HepG2 (cell line): ENCODE results near the gene SYNJ2. TPM values are rescaled to one million over a fixed set of nuclear protein-coding genes. Genes with fewer than 3 reads are reported as not detected.

Experiments
- CREB1 ChIP-seq, 2 experiments: fragments of 450-650 bp in 1 of 2; IDR thresholded peaks; 2 replicates each; pipeline ENCODE4 v1.6.1; 2016 to 2017; ENCODE audit warnings: control low read depth in 1 of 2, mild to moderate bottlenecking in 1 of 2, missing compliant biosample characterization in 1 of 2, missing genetic modification characterization in 1 of 2
- CREM ChIP-seq, 2 experiments: sonication (generic) in 1 of 2; formaldehyde crosslinking in 1 of 2; IDR thresholded peaks; 2 replicates each; pipeline versions ENCODE4 v1.4.0 to v1.6.1; 2016 to 2020; ENCODE audit warnings: antibody characterized with exemption in 1 of 2, mild to moderate bottlenecking in 1 of 2, missing genetic modification reagents in 1 of 2
- DMTF1 ChIP-seq: sonication (generic); formaldehyde crosslinking; IDR thresholded peaks from 2 replicates; pipeline ENCODE4 v1.4.0; 2020; ENCODE audit warnings: mild to moderate bottlenecking, missing genetic modification reagents
- GATAD1 ChIP-seq: IDR thresholded peaks from 2 replicates; pipeline ENCODE4 v1.6.1; 2016; ENCODE audit warnings: missing genetic modification reagents, missing compliant biosample characterization
- GPBP1L1 ChIP-seq: sonication (generic); formaldehyde crosslinking; IDR thresholded peaks from 2 replicates; pipeline ENCODE4 v1.5.0; 2020; ENCODE audit warnings: mild to moderate bottlenecking, missing genetic modification reagents
- HOXA5 ChIP-seq: sonication (generic); formaldehyde crosslinking; IDR thresholded peaks from 2 replicates; pipeline ENCODE4 v1.4.0; 2020; ENCODE audit warnings: missing genetic modification reagents
- NFRKB ChIP-seq: fragments of 450-650 bp; IDR thresholded peaks from 2 replicates; pipeline ENCODE4 v1.6.1; 2017
- SETDB1 ChIP-seq: sonication (generic); formaldehyde crosslinking; IDR thresholded peaks from 2 replicates; pipeline ENCODE4 v1.5.1; 2020; ENCODE audit warnings: missing genetic modification reagents, mild to moderate bottlenecking, borderline replicate concordance
- SOX6 ChIP-seq, 2 experiments: fragments of 450-650 bp in 1 of 2; sonication (generic) in 1 of 2; formaldehyde crosslinking in 1 of 2; IDR thresholded peaks; 2 replicates each; pipeline versions ENCODE4 v1.4.0 to v1.6.1; 2017 to 2020; ENCODE audit warnings: antibody characterized with exemption in 1 of 2, mild to moderate bottlenecking in 1 of 2, missing genetic modification reagents in 1 of 2
- SRSF1 ChIP-seq: fragments of 200-400 bp; formaldehyde crosslinking; optimal IDR thresholded peaks from 2 replicates; pipeline ENCODE3; 2017; ENCODE audit warnings: mild to moderate bottlenecking, low read depth, low read length, moderate library complexity
- TBX3 ChIP-seq: fragments of 450-650 bp; IDR thresholded peaks from 2 replicates; pipeline ENCODE4 v1.6.1; 2017; ENCODE audit warnings: antibody characterized with exemption, mild to moderate bottlenecking, inconsistent platforms, borderline replicate concordance
- ZBTB7B ChIP-seq: sonication (generic); formaldehyde crosslinking; IDR thresholded peaks from 2 replicates; pipeline ENCODE4 v1.4.0; 2020; ENCODE audit warnings: missing genetic modification reagents
- ZKSCAN1 ChIP-seq: fragments of 150-350 bp; IDR thresholded peaks from 2 replicates; pipeline ENCODE4 v1.6.1; 2014; ENCODE audit warnings: low read length
- ZNF274 ChIP-seq: sonication (generic); formaldehyde crosslinking; IDR thresholded peaks from 2 replicates; pipeline ENCODE4 v1.5.1; 2020; ENCODE audit warnings: mild to moderate bottlenecking, missing genetic modification reagents
- ZNF441 ChIP-seq: sonication (generic); formaldehyde crosslinking; IDR thresholded peaks from 2 replicates; pipeline ENCODE4 v1.7.0; 2021; ENCODE audit warnings: missing genetic modification reagents, borderline replicate concordance
- ZNF451 ChIP-seq: sonication (generic); formaldehyde crosslinking; IDR thresholded peaks from 2 replicates; pipeline ENCODE4 v1.5.0; 2020; ENCODE audit warnings: mild to moderate bottlenecking, missing genetic modification reagents
- ZNF496 ChIP-seq: sonication (generic); formaldehyde crosslinking; IDR thresholded peaks from 2 replicates; pipeline ENCODE4 v1.8.1; 2023; ENCODE audit warnings: mild to moderate bottlenecking, moderate library complexity, missing genetic modification reagents; ENCODE audit not compliant: insufficient replicate concordance
- ZNF792 ChIP-seq: IDR thresholded peaks from 2 replicates; pipeline ENCODE4 v1.6.1; 2016
- ZUFSP ChIP-seq: sonication (generic); formaldehyde crosslinking; IDR thresholded peaks from 2 replicates; pipeline ENCODE4 v1.9.0; 2021; ENCODE audit warnings: missing genetic modification reagents, mild to moderate bottlenecking, borderline replicate concordance
- polyA plus RNA-seq, 8 experiments: library from polyadenylated mRNA; depleted of rRNA in 3 of 8; stranded (reverse) in 7 of 8; unstranded in 1 of 8; fragments of >200 nt; fragmentation: Illumina TruSeq in 4 of 8; extraction: Trizol in 4 of 8; gene quantifications; 2 replicates each; pipeline versions ENCODE4 v1.2.1 to v1.2.3, GENCODE V29; 2011 to 2016; ENCODE audit warnings: low read depth in 4 of 8, missing spikeins in 1 of 8, mixed read lengths in 1 of 8; ENCODE audit not compliant: insufficient read depth in 1 of 8
- total RNA-seq, 5 experiments: library from RNA; depleted of rRNA; stranded (reverse); fragments of >200 nt; fragmentation: Illumina TruSeq; extraction: Trizol; gene quantifications; 2 replicates each; pipeline ENCODE4 v1.2.3, GENCODE V29; 2016; ENCODE audit warnings: low read depth in 1 of 5
- TF ChIP-seq, protein P1 (sequence below): sonication (generic); formaldehyde crosslinking; IDR thresholded peaks from 2 replicates; pipeline ENCODE4 v1.8.1; 2022; ENCODE audit warnings: low read depth, mild to moderate bottlenecking, missing genetic modification reagents

SYNJ2 gene
- total and polyA plus RNA-seq, 2 of the 13 experiments (the other 11 are each of a cell fraction or from before 2014, with no cell fraction given), result 39.1 to 57.6 TPM

- TF ChIP-seq TBX3 (peak; percentile 82; the same call in 1 of the 2 replicates), CREM (IDR thresholded peaks at IDR 0.05) (peak; percentile 78; the same call in 1 of the 2 replicates), CREM (CRISPR knock-in tag; IDR thresholded peaks at IDR 0.05) (no peak), ZNF441 (CRISPR knock-in tag) (peak; percentile 44; the same call in 1 of the 2 replicates), GPBP1L1 (no peak), ZNF451 (CRISPR knock-in tag) (no peak), ZNF274 (no peak; the same call in 1 of the 2 replicates), ZUFSP (CRISPR knock-in tag) (no peak), ZBTB7B (CRISPR knock-in tag) (peak; percentile 92), SETDB1 (CRISPR knock-in tag) (no peak), ZNF792 (CRISPR knock-in tag) (peak; percentile 82), CREB1 (IDR thresholded peaks at IDR 0.05) (peak; percentile 66; the same call in 1 of the 2 replicates), CREB1 (CRISPR knock-in tag; IDR thresholded peaks at IDR 0.05) (peak; percentile 49), NFRKB (no peak), SOX6 (IDR thresholded peaks at IDR 0.05) (no peak), SOX6 (CRISPR knock-in tag; IDR thresholded peaks at IDR 0.05) (peak; percentile 93), HOXA5 (CRISPR knock-in tag) (peak; percentile 57; the same call in 1 of the 2 replicates), GATAD1 (CRISPR knock-in tag) (no peak; the same call in 1 of the 2 replicates), SRSF1 (no peak), DMTF1 (CRISPR knock-in tag) (no peak), ZNF496 (no peak), ZKSCAN1 (peak; percentile 10; the same call in 1 of the 2 replicates)
- TF ChIP-seq, protein P1, sequence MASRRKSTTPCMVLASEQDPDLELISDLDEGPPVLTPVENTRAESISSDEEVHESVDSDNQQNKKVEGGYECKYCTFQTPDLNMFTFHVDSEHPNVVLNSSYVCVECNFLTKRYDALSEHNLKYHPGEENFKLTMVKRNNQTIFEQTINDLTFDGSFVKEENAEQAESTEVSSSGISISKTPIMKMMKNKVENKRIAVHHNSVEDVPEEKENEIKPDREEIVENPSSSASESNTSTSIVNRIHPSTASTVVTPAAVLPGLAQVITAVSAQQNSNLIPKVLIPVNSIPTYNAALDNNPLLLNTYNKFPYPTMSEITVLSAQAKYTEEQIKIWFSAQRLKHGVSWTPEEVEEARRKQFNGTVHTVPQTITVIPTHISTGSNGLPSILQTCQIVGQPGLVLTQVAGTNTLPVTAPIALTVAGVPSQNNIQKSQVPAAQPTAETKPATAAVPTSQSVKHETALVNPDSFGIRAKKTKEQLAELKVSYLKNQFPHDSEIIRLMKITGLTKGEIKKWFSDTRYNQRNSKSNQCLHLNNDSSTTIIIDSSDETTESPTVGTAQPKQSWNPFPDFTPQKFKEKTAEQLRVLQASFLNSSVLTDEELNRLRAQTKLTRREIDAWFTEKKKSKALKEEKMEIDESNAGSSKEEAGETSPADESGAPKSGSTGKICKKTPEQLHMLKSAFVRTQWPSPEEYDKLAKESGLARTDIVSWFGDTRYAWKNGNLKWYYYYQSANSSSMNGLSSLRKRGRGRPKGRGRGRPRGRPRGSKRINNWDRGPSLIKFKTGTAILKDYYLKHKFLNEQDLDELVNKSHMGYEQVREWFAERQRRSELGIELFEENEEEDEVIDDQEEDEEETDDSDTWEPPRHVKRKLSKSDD, result no peak
Measured at GRCh38 chr6:157954150-157955117, 27.2 kb upstream of the SYNJ2 start (continued).
